Measurements from ENCODE around the gene USP34.
"Not testable (repeated sequence)": the region's sequence is repeated elsewhere in the genome, so short reads cannot be mapped to it uniquely, and the experiment has no call there.

The USP34 gene

GRCh38 chr2:61184263-61184662, 286.6 kb downstream of the USP34 start:
- DNase-seq (ENCODE audit: low read depth, low spot score) = no peak

- no peak for DNase-seq (ENCODE audit: low read depth, low spot score)
These were observed 287.1 kb downstream of the USP34 start for GRCh38 chr2:61183795-61184194.

GRCh38 chr2:61182059-61182383, 288.9 kb downstream of the USP34 start:
- DNase-seq (ENCODE audit: low read depth, low spot score) = no peak

GRCh38 chr2:61181382-61182058, 289.4 kb downstream of the USP34 start:
- no peak for DNase-seq (ENCODE audit: low read depth, low spot score)

GRCh38 chr2:61180686-61181085, 290.2 kb downstream of the USP34 start:
- DNase-seq (ENCODE audit: low read depth, low spot score) = no peak

- DNase-seq (ENCODE audit: low read depth, low spot score) = no peak
These were observed 290.9 kb downstream of the USP34 start for GRCh38 chr2:61179701-61180639.

GRCh38 chr2:61178603-61179545, 292.0 kb downstream of the USP34 start:
- DNase-seq (ENCODE audit: low read depth, low spot score) = no peak

GRCh38 chr2:61177727-61178549, 292.9 kb downstream of the USP34 start:
- DNase-seq (ENCODE audit: low read depth, low spot score) = peak; percentile 7

GRCh38 chr2:61176755-61177726, 293.8 kb downstream of the USP34 start:
- DNase-seq (ENCODE audit: low read depth, low spot score) = peak; percentile 82

- no peak for DNase-seq (ENCODE audit: low read depth, low spot score)
These were observed 295.9 kb downstream of the USP34 start for GRCh38 chr2:61175036-61175435.

- no peak for DNase-seq (ENCODE audit: low read depth, low spot score)
These were observed 297.8 kb downstream of the USP34 start for GRCh38 chr2:61173116-61173515.

GRCh38 chr2:61172671-61173070, 298.2 kb downstream of the USP34 start:
- no peak for DNase-seq (ENCODE audit: low read depth, low spot score)

GRCh38 chr2:61167579-61167978, 303.3 kb downstream of the USP34 start:
- no peak for DNase-seq (ENCODE audit: low read depth, low spot score)

- no peak for DNase-seq (ENCODE audit: low read depth, low spot score)
These were observed 304.9 kb downstream of the USP34 start for GRCh38 chr2:61165946-61166345.

- not testable (repeated sequence) for DNase-seq (ENCODE audit: low read depth, low spot score)
These were observed 305.8 kb downstream of the USP34 start for GRCh38 chr2:61165082-61165481.

- DNase-seq (ENCODE audit: low read depth, low spot score) = no peak
These were observed 308.2 kb downstream of the USP34 start for GRCh38 chr2:61162721-61163120.

- DNase-seq (ENCODE audit: low read depth, low spot score) = no peak
These were observed 309.0 kb downstream of the USP34 start, which contains the start of gene C2orf74 for GRCh38 chr2:61161888-61162287. TSS of gene C2orf74 (plus strand) at chr2:61162188. CDS start at chr2:61162515, 327 bp downstream.

GRCh38 chr2:61158356-61158955, 312.4 kb downstream of the USP34 start:
- DNase-seq (ENCODE audit: low read depth, low spot score) = no peak

- no peak for DNase-seq (ENCODE audit: low read depth, low spot score)
These were observed 313.4 kb downstream of the USP34 start for GRCh38 chr2:61157371-61158003.

Data from activated CD4-positive, CD25-positive, alpha-beta regulatory T cell treated with anti-CD3 and anti-CD28 coated beads, Interleukin-2, amount 50 U/mL, for 16 hours (primary cell).